HG02981 (cell line): ENCODE measurements around the gene RHOH.

Source experiments
- ATAC-seq: cut with Tn5 transposase; IDR thresholded peaks from one replicate; pipeline ENCODE4 v1.9.1; 2021; ENCODE audit warnings: mild to moderate bottlenecking, moderate library complexity; ENCODE audit not compliant: unreplicated experiment

The RHOH gene

DNA sequence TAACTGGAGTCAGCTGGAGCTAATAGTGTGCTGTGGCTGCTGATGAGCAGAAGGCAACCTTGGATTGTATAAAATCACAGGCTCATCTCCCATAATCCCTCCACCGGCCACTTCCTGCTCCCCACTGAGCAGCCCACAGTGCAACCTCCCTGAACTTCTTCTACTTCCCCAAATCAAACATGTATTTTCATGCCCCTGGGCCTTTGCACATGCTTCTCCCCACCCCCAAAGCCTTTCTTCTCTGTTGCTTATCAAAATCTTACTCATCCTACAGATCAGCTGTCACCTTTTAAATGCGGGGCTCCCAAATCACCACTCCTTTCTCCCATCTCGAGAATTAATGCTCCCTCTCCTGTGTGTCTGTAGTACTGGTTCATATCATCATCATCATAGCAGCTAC is 35.8 kb downstream of the RHOH start:
- no peak for ATAC-seq

DNA sequence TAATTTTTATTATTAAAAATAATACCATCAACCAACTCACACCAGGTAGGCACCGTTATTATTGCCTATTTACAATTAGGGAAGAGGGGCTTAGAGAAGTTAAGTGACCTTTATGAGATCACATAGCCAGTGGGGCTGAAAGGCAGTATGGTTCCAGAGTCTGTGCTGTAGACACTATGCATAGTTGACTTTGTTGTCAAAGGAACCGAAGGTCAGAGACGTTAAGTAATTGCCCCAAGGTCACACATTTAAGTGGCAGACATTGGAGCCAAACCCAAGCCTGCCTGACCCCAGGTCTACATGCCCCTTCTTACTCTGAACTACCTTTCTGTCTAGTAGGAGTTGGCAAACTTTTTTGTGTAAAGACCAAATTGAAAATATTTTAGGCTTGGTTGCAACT is 36.4 kb downstream of the RHOH start:
- no peak for ATAC-seq

DNA sequence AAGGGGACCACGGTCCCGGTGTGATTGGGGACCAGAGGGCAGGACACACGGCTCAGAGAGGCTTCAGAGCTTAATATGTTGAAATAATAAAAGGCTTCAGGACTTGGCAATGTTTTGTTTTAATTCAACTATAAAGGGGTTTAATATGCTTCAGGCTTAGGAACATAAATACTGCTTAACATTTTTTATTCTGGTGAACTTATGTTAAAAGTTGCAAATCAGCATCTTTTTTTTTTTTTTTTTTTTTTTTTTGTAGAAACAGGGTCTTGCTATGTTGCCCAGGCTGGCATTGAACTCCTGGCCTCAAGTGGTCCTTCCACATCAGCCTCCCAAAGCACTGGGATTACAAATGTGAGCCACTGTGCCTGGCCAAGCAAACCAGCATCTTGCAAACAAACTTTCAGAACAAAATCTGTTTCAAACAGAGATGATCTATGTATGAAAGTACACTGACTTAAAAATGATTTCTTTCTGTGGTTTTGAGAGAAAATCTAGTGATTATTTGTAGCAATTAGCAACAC is 37.7 kb downstream of the RHOH start:
- ATAC-seq, result no peak

DNA sequence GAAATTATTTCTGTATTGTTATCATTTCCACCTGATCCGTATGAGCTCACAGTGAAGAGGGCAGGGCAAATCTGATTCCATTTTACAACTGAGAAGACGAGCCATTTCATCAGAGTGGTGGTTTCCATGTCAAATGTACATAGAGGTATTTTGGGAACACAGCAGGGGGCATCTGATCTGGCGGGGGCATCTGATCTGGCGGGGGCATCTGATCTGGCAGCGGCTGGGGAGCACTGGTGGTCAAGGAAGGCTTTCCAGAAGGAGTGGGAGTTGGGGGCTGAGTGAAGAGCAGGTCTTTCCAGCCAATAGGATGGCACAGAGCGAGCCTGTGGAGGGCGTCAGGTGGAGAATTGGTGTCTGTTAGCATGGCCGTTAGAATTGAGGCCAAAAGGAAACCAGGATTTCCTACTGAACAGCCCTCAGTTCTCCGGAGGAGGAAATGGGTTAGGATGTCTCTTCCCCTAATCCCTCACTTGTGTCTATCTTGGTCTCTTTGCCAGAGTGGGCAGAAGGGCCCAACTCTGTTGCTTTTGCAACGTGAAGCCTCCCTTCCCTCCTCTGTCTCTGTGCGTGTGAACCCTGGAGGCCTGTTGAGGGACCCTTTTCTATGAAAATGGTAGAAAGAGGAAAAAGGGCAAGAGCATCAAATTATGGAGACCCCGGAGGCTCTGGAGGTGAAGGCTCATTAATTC is 41.3 kb downstream of the RHOH start:
- no peak for ATAC-seq

DNA sequence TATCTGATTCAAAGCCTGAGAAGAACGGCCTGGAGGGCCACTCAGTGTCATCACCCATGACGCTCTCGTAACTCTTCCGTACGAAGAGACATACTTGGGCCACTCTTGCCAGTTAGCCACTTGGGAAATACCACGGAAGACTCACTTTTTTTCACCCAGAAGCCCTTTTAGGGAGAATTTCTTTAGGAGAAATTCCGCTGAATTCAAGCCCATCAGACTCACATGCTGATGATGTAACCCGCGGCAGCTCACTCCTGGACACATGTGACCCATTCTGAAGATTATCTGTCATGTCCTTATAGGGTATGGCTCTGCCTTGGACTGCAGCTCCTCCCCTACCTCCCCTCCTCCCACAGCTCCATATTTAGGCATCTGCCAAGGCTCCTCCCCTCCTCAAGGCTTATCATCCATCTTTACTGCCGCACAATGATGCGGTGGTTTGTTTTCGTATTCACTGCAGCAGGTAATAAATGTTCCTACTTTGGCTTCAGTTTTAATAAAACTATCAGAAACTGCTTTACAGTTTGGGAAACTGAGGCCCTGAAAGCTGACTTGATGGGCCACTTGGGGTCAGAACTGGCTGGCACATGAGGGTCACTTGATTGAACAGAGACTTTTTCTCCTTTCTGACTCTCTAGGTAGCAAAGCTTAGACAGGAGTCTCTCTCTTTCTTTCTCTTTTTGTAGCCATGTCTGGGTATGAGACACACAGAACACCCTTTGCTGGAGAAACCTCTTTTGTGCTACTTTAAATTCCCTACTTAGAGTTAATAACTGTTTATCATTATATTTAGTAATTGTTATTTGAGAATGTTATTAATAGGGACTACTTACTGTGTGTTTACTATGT is 42.1 kb downstream of the RHOH start:
- no peak for ATAC-seq

DNA sequence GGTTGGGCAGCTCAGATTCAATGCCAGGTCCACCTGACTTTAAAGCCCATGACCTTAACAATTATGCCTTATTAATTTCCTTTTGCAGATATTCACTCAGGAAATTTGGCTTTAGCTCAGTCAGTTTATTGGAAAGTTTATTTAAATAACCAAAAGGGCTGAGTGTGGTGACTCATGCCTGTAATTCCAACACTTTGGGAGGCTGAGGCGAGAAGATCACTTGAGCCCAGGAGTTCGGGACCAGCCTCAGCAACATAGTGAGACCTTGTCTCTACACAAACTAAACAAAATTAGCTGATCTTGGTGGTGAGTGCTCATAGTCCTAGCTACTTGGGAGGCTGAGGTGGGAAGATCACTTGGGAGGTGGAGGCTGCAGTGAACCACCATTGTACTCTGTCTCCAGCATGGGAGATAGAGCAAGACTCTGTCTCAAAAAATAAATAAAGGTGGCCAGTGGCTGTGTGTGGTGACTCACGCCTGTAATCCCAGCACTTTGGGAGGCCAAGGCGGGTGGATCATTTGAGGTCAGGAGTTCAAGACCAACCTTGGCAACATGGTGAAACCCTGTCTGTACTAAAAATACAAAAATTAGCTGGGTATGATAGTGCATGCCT is 43.3 kb downstream of the RHOH start:
- no peak for ATAC-seq

DNA sequence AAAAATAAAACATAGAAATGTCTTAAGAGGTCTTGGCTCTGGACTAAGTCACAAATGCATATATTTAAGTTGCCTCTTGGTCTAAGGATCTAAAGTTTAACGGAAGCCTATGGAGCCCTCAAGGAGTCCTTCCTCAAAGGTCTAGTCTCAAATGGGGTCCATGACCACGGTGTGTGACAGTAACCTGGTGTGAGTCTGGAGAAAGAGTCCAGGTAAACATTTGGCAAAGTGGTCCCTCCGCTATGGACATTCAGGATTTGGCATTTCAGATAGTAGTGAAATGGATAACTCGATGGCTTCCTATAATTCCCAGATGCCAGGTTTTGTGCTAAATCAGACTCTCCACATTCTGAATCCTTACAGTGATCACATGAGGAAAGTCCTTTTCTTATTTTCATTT is 44.2 kb downstream of the RHOH start:
- no peak for ATAC-seq

DNA sequence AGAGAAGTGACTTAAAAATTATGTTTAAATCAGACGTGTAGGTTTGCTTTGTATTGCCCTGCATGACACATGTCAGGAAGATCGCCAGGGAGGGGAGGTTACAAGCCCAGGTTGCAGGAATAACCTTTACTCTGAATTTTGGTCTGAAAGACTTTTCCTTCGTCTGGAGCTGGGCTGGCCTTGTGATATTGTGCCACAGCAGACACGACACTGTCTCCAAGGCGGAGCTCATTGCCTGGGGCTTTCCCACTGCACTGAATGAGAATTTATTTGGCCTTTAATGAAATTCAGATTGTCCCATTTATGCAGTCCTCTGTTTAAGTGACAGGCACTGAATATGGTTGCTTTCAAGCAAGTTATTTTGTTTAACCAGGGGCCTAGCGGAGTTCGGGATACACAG is 45.1 kb downstream of the RHOH start:
- ATAC-seq, result no peak

DNA sequence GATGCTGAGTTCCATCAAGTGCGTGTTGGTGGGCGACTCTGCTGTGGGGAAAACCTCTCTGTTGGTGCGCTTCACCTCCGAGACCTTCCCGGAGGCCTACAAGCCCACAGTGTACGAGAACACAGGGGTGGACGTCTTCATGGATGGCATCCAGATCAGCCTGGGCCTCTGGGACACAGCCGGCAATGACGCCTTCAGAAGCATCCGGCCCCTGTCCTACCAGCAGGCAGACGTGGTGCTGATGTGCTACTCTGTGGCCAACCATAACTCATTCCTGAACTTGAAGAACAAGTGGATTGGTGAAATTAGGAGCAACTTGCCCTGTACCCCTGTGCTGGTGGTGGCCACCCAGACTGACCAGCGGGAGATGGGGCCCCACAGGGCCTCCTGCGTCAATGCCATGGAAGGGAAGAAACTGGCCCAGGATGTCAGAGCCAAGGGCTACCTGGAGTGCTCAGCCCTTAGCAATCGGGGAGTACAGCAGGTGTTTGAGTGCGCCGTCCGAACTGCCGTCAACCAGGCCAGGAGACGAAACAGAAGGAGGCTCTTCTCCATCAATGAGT is 46.6 kb downstream of the RHOH start:
- no peak for ATAC-seq

DNA sequence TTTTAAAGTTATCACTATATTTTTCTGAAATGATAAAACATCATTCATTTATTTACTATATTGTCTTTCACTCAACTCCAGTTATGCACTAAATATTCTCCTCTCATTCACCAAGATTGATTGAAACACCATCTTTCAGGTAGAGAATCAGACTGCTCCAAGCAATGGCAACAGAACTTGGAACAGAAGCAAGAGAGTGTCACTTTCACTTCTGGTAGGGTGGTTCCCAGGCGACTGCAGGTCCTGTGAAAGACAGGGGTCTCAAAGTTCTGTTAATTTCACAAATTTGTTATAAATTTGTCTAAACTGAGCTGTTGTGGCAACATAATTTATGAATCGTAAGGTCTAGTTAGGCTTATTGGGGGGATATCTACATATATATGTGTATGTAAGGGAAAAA is 47.8 kb downstream of the RHOH start:
- no peak for ATAC-seq

DNA sequence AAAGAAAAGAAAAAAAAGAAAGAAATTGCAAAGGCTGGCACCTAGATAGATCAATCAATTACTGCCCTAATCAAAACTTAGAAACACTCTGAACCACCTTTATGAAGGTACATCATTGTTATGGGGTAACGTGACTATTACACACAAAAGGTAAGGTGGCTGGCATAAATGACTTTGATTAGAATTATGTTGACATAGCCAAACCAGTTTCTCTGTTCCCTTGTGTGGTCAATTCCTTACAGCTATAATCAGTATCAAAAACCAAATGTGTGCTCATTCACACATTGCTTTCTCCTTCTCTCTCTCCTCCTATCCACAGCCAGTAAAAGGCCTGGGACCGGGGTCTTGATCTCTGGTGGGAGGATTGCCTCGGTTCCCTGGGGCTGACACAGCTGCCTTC is 48.7 kb downstream of the RHOH start:
- ATAC-seq, result no peak

DNA sequence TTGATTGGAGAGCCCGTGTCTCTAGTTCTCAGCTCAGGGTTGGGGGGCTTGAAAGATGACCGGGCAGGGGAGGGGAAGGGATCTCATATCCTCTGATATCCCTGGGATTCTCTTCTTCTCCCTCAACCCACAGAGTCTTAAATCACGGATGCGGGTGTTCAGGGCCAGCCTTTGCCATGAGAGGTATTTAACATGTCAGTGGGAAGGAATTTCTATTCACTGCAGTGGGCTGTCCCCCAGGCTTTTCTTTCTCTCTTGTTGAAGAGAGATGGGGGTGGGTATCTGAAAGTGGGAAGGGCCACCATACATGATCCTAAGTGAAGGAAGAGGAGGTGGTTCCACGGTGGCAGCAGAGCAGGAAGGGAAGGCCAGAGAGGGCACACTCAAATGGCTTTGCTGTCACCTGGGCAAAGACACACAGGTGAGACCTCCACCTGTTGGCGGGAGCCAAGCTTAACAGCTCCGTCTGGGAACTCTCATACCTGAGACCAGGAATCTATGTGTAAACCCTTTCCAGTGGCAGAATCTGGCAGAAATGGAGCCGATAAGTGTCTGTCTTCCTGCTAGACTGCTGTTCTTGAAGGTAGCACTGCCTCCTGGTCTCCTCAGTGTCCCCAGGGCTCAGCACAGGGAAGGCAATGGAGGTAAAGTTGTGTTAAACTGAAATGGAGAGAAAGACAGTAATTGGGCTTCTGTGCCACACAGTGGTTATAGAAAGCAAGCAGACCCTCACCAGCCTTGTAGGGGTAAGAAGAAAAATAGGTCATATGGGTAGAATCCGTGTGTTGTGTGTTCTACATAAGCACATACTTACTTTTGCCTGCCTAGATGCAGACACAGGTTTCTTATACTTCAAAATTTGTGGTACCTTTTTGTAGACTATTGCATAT is 49.4 kb downstream of the RHOH start:
- no peak for ATAC-seq

DNA sequence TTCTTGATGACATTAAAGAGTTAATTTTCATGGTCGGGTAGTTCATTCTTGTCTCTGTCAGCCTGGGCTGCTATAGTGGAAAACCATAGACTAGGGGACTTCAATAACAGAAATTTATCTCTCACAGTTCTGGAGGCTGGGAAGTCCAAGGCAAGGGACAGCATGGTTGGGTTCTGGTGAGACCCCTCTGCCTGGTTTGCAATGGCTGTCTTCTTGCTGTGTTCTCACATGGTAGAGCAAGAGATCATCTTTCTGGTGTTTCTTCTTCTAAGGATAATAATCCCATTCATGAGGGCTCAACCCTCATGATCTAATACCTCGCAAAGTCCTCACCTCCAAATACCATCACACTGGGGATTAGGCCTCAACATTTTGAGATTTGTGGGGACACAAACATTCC is 50.1 kb downstream of the RHOH start:
- ATAC-seq, result no peak

DNA sequence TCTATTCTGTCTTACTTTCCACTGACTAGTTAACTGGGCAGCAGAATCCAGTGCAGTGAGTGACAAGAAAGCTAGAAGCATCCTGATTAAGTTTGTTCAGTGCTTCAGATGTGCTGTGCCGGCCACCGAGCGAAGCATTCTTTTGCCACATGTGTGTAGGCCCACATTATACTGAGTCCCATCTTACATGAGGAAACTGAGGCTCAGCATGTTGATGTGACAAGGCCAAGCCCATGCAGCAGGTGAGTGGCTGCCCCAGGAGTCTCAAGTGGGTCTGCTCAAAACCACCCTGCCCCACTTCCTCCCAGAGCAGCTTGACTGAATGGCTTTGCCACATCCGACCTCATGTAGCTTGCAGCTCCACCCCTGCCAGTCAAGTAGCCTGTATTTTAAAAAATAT is 50.5 kb downstream of the RHOH start:
- no peak for ATAC-seq

DNA sequence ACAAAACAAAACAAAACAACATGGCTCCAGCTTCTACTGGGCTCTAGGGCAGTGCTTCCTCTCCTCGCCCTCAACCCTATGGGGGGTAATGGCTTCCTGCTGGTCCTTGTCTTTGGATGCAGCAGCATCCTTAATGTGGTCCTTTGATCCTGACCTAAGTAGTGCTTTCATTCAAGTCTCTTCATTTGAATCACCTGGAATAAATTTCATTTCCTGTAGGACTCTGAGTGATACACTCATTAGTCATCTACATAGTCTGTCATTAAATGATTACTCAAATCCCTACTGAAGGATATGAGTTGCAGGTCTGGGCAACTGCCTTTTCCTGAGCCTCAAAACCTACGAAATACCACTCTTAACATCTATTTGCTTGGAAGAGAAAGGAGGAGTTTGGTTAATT is 54.5 kb downstream of the RHOH start:
- no peak for ATAC-seq

DNA sequence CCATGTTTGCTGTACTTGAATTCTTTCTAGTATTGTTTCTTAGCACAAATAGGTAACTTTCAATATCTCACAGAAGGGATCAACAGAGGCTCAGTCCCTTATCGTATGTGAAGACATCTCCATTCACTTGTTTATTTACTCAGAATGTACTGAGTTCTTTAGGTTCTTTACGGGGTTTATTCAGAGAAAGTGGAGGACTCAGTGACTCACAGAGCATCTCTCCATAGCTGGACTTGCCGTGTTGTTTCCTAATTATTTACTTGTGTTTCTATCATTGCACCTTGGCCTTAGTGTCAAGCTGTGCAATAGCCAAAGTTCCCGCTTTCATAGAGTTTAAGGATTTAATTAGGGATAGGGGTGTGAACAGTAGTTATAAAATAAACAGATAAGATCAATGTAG is 57.1 kb downstream of the RHOH start:
- no peak for ATAC-seq

DNA sequence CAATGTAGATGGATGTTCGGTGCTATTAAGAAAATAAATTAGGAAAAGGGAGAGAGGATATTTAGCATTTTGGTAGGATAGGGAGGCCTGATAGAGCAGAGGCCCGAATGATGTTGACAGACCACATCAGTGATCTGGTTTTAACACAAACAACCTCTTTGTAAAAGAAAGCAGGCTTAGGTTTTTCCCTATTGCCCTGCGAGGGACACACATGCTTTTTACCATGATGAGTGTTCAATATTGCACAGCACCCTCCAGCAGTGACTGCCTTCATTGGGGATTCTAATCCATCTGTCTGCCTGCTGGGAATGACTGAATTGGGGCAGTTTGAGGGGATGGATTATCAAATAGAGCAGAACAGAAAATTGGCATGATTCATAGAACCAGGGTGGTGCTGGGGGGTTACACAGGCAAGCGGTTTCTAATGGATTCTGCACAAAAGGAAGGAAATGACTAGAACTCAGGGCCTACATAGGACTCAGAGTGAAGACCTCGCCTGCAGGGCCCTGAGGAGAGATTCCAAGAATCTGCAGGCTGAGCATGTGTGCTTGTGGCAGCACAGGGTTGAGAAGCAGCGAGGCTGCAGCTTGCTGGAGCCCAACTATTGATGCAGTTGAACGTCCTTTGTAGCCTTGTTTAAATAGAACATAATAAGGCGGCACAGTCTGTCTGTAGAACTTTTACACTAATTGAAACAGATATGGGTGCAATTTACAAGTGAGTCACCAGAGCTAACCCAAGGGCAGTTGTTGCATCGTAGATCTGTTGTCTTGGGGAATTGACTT is 58.0 kb downstream of the RHOH start:
- ATAC-seq, result no peak

DNA sequence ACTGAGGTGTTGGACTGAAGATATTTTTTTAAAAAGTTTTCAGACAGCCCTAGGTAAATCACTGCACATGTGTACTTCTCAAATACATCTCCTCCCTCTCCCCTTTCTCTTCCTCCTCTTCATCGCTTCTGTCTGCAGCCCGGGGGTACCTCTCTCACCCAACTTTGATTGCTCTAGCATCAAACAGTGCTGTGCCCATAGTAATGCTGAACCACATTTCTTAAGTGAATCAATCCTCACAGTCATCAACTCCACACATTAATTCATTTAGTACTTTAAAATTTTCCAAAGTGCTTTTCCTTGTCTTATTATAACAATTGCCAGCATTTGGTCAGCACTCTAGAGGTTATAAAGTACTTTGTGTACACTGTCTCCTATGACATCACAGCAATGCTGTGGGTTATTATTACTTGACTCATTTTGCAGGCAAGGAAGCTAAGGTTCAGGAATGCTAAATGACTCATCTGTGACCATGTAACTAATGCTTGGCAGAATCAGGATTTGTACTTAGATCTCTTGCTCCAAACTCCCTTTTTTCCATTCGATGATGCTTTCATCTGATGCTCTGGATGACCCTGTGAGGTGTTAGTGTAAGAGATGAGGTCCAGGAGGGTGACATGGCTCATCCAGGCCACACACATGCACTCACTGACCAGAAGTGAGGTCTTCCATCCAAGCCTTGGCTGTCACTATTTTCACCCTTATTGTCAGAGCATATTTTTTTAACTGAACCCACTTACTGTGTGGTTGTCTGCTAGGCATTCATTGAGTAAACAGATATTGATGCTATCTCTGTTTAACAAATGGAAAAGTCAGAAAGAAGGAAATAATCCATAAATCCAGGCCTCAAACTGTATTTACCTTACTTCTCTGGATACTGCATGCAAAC is 58.8 kb downstream of the RHOH start:
- no peak for ATAC-seq

DNA sequence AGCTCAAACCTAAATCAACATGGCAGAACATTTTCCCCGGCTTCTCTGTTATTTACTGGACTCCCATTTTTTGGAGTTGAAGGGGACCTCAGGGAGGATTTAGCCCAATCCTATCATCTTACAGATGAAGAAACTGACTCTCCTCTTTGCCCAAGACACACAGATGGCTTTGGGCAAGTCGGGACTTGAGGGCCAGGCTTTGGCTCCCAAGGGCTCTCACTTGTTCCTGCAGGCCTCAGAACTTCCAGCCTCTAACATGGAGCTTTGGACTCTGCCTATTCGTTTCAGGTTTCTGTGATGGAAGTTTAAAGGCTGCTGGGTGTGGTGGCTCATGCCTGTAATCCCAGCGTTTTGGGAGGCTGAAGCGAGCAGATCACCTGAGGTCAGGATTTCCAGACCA is 59.5 kb downstream of the RHOH start:
- ATAC-seq, result no peak
